ENCODE results near the gene BDKRB2.

Gene BDKRB2

DNA sequence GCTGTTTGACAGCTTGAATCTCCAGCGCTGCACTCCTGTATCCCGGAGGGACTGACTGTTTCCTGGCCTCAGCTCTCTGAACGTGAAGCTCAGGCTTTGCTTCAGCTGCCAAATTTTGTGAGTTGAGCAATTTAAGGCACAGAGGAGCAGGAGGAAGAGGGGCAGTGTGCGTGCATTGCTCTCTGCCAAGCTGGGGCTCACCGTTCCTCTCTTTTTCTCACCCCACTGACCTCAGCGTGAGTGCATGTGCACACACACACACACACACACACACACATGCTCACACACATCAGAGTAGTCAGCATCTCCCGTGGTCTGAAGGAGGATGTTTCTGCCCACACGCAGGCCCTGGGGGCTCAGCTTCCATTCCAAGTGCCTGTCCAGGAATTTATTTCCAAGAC, 27.8 kb upstream of the BDKRB2 start:
- DNase-seq: peak; percentile 71

DNA sequence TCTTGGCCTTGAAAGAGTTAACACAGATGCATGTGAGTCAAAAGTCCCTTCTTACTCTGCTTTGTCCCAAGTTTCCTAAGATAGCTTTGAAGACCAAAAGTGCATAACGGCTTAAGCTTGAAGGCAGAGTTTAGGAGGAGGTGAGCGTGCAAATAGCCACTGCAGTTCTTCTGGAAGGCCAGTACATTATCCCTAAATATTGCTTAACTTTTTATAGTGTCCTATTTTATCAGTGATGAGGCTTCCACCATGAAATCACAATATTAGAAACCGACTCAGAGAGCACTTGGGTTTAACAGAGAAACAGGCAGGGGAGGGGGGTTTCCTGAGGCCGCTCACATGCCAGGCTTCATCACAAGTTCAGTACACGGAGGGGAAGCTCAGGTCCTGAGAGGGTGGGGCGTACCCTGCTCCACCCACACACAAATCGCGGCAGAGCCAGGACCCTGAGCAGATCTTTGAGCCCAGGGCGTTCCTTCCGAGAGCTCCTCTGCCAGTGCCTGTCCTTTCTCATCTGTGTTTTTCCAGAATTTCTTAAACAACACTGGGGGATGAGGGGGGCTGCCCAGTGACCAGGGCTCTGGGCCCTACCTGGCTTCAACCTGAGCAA, 26.8 kb upstream of the BDKRB2 start:
- no peak for DNase-seq

DNA sequence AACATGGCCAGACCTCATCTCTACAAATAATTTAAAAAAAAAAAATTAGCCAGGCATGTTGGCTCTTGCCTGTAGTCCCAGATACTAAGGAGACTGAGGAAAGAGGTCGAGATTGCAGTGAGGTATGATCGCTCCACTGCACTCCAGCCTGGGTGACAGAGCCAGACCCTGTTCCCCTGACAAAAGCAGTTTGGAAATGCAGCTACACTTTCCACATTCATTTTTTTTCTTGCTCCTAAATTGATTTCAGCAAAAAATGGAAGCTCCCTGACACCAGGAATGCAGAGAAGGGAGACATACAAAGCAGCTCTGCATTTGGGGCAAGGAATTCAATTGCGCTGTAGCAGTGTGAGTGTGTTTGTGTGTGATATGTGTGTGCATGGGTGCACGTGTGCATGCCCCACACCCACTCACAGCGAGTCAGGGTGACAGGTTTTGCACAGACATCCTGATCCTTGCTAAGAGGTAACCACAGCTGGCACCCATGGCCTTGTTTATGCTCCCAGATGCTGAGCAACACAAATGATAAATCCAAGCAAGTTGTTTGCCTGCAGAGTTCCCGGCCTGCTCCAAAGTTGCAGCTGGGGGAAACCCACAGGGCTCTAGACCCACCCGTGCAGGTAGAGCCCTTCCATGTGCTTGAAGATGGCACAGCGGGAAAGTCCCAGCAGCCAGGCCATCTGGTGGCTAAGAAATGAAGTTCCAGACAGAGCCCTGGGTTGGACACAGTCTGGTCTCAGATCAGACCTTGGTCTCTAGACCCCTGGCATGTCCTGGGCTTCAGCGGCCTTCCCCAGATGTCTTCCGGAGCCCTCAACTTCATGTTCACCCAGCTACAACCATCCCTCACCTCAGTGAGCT, 25.9 kb upstream of the BDKRB2 start:
- no peak for DNase-seq

DNA sequence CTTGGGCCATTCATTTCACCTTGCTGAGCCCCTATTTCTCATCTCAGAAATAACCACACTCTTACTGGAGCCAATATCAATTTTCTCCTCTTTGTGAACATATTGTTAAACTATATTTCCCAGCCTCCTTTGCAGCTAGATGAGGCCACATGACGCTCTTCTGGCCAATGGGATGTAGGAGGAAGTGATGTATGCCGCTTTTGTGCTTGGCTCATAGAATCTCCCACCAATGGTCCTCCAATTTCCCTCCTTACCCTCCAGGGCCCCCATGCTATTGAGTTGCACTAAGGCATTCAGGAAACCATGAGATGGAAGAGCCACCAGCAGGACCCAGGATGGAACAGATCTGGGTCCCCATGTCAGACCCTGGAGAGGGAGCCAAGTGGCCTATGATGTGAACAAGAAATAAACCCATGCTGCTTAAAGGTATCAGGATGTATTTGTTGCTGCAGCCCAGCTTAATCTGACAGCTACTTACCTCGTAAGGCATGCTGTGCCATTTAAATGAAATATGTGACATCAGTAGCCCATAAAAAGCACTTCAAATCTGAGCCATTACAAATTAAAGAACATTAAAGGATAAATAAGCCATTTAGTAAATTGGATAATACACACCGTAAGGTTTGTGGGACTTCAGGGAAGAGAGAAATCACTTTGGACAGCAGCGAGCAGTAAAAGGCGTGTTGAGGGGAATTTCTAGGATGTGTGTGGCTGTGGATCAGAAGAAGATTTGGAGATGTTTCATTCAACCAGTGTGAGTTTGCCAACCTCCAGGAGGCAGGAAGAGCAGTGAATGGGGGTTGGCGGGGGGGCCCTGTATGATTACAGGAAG, 24.4 kb upstream of the BDKRB2 start:
- DNase-seq: no peak

DNA sequence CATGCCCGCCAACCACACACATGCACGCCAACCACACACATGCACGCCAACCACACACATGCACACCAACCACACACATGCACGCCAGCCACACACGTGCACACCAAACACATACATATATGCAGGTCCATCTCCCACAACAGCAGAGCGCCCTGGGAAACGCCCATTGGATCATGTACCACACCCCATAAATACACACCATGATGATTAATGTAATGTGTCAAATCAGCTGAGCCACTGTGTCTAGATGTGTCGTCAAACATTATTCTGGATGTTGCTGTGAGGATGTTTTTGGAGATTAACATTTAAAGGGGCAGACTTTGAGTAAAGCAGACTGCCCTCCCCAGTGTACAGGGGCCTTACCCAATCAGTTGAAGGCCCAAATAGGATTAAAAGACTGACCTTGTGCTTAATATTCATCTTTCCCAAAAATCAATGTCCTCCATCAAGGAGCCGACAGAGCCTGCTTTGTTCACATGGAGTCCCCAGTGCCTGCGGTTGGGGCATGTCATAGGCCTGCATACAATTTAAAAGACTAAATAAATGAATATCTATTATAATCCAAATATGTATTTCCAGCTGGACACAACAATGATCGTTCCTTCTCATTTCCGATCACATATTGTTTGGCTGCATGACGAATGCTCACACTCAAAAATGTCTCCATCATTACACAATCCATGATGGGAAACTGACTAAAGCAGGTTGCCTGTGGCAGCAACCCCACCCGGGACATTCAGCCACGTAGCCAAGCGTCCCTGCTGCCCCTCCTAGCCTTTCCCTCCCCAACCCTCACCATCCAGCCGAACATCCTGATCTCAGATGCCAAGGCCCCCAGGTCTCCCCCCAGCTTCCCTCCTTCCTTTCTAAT, 23.2 kb upstream of the BDKRB2 start:
- DNase-seq: no peak

DNA sequence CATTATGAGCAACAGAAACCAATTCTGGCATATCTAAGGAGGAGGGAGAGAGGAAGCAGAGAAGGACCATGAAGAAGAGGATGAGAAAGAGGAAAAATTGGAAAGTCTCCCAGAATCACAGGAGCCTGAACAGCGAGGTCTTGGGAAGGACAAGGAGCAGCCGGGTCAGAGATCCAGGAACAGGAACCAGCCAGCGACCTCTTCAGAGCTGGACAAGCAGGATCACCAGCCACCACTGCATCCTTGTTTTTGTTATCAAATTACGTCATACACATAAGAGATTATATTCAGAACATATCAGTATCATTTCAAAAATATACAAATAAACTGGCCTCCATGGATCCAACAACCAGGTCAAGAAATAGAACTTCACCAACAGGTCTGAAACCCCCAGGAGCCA, 22.1 kb upstream of the BDKRB2 start:
- DNase-seq: no peak

DNA sequence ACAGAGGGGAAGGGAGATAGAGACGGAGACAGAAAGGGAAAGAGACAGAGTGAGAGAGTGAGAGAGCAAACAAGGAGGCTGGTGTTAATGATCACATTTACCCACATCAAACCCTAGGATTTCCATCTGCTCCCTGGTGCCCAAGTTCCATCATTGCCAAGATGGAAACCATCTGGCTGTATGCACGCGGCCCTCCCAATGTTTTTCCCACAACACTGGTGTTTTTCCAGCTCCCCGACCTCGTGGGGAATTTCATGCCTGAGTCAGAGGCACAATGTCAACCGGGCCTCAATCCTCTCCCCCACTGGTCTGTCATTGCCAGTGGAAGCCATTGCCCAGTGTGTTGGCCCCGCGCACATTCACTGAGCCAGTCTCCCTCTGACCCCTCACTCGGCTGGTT, 19.9 kb upstream of the BDKRB2 start:
- DNase-seq: peak; percentile 34

DNA sequence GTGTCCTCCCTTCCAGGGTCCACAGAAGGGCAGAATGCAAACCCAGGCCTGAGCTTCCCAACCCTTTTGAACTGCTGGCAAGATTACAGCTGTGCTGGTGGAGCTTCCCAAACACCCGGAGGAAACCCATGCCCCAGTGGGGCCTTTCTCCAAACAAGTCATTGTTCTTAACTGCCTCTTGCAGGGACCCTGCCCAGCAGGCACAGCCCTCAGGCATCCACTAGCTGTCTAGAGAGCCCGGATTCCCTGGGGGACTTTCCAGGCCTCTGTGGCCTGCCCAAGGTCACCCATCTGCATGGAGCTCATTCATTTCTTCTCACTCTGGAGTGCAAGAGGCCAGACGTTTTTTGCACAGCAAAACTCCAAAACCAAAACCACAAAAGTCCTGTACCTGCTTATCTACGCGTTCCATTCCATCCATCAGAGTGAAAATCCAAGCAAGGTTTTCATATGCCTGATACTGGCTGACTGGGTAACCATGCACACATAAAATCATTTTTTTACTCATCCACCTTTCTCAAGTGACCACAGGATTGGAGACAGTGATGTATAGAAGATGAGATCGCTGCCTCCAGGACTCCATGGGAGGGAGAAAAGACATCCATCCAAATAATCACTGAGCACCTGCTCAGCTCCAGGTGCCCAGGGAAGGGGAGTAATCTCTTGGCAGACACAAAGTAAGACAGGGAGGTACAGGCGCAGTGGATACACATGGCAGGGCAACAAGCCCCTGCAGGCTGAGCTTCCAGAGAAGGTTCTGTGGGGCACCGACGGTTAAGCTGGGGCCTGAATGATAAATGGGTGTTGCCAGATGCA, 17.2 kb upstream of the BDKRB2 start:
- no peak for DNase-seq

DNA sequence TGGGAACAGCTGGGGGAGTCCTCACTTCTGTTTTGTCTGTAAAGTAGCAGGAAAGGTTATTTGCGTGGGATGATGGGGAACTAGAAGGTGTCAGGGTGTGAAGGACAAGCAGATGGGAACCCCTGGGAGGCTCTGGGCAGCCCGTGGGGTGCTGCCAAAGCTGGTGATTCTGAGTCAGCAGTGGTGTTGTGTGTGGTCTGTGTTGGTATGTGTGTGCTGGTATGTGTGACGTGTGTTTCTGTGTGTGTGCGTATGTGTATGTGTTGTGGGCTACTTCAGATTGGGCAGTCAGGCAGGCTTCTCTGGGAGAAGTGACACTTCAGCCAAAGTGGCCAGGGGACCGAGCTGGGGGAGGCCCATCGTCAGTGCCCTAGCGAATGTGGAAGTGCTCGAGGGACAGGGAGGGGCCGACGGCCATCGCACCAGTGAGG, 15.3 kb upstream of the BDKRB2 start:
- DNase-seq: peak; percentile 83

DNA sequence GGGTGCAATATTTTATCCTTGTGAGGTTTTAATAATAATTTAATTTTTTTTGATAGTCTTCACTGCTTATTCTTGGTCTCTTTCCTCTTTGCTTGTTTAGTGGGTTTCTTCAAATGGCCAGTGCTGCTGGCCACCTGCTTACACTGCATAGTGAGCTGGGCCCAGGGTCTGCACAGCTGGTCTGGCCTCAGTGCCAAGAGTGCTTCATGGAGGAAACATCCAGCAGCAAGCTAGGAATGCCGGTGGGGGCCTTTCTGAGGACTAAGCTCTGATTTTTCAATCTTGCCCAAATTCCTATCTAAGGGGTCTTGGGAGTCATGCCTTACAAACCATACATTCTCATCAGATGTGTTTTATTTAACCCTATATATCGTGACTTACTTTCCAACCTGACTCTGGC, 13.3 kb upstream of the BDKRB2 start:
- DNase-seq: no peak

DNA sequence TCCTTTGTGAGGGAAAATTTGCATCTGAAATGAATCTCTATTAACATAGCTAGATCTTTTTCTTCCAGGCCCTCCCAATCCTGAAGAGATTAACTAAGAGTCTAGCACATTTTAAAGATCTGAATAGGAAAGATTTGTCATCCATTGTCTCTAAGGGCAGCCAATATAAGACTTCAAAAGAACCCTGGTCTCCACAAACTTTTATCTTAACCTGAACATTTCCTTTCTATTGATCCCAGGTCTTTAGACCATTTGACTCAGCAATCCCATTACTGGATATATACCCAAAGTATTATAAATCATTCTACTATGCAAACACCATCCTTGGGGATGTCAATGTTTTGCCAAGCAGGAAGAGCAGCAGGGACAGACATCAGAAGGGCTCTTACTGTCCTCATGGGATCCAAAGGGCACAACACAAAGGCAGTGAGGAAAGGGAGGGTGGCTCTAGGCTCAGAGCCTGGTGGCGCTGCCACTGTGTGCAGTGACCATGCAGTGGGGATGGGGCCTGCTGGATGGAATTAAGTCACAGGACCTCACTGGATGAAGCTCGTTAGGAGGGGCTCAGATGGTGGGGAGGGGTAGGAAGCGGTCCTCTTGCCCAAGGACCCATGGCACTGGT, 12.7 kb upstream of the BDKRB2 start:
- no peak for DNase-seq

DNA sequence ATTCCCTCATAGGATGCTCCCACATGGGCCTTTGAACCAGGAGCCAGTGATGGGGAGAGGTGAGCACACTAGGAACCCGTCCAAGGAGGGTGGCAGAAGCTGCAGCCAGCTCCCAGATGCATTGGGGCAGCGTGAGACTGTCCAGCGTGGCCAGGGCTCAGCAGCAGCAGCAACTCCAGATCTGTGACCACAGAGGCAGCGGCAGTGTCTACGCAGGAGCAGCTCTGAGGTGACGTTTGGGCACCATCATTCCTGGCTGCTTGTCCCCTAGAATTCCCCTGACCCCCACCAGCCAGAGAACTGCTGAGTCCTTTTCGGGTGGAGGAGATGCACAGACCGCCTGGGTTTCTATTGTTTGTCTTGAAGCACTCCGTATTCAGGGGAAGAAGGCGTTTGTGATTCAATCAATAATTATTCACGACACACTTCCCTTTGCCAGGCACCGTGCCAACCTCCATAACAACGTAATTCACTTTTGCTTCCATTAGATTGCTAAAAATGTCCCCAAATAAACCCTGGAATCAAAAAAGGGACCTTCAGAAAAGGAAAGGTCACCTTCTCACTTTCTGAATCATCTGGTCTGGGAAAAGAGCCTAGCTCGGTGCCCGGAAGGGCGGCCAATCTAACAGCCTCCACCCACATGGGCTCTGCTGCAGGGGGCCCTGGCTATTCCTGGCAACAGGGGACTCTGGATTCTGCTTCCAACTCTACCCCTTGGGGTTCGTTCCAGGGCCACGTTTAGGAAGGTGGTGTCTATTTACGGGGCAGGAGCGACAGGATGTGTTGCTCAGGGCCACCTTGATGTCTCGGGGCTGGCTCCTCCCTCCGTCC, 11.4 kb upstream of the BDKRB2 start:
- DNase-seq: no peak

DNA sequence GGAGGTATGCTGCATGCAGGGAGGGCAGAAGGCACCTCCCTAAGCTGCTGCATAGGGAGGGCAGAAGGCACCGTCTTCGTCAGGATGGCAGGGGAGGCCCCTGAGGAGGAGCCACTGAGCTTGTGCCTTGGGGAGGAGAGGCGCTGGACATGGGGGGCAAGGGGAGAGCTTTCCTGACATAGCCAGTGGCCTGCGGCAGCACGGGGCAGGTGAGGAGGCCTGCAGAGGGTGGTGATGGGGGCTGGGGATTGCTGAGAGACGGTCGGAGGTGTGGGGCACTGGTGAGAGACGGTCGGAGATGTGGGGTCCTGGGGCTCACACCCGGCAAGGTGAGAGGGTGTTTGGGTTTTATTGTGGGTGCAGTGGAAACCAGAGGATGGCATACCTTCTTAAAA, 10.4 kb upstream of the BDKRB2 start:
- DNase-seq: no peak

DNA sequence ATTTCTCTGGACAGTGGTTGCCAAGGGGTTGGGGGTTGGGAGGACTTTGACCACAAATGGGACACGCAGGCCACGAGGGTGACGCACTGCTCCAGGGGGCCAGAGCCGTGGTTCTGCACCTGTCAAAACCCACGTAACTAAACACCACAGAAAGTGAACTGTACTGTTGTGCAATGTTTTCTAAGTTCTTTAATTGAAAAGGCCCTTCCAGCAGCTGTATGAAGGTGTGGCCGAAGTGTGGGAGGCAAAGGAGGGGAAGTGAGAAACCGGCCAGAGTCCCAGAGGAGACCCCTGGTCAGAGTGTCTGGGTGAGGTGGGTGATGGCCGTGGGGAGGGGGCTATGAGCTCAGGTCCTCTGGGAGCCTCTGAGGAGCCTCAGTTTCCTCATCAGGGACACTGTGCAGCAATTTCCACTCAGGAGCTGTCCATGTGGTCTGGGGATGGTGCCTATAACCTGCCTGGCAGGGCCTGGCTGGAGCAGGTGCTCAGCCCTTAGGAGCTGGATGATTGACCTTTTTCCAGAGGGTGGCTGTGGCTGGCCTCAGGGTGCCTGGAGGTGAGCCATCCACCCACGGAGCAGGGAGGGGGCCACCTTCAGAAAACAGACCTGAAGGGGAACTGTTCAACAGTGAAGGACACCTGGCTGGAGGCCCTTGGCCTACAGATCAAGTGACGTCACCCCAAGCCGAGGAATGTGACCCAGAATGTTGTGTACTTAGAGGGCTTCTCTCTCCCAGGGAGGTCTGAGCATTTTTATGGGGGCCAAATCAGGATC, 9.8 kb upstream of the BDKRB2 start:
- no peak for DNase-seq

DNA sequence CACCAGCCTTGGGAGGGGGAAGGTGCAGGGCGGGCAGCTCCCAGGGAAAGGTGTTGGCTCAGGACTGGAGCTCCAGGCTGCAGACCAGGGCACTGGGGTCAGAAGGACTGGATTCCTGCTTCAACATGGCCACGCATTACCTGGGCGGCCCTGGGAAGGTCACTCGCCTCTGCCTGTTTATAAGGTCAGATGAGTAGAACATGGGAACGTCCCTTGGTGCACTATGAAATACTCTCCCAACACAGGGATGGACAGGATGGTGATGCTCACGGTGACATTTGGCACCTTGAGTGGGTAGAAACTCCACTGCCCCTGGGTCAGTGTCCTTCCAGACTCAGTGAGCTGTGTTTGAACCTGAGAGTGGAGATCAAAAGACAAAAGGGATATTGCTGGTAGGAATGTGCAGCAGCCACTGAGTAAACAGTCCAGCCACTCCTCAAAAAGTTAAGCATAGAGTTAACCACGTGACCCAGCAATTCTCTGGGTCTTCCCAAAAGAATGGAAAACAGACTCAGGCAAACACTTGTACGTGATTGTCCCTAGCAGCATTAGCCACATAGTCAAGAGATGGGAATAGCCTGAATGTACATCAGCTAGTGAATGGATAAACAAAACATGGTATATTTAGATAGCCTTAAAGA, 9.1 kb upstream of the BDKRB2 start:
- no peak for DNase-seq

DNA sequence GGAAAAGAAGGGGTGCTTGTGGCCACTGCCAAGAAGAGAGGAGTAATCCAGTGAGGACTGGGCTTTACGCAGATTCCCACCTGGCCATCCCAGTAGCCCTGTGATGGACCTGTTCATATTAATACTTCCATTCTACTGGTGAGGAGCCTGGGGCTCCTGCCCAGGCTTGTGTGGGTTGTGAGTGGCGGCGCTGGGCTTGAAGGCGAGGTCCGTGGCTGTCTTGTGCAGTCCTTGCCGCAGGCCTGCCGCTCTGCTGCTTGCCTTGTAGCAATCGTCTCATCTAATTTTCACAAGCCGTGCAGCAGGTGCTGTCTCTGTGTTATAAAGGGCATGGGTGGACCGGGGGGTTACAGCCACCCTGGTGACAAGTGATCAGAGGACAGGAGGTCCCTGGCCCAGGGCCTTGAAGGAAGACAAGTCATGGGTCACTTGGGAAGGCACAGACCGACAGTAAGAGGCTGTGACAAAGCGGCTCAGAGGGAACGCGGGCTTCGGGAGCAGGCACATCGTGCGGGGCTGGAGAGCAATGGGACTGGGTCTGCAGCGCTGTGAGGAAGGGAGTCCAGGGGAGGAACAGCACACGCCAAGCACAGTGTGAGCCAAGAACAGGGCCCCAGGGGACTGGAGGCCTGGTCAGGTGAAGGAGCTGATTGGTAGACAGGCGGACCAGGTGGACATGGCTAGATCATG, 7.3 kb upstream of the BDKRB2 start:
- DNase-seq: no peak

DNA sequence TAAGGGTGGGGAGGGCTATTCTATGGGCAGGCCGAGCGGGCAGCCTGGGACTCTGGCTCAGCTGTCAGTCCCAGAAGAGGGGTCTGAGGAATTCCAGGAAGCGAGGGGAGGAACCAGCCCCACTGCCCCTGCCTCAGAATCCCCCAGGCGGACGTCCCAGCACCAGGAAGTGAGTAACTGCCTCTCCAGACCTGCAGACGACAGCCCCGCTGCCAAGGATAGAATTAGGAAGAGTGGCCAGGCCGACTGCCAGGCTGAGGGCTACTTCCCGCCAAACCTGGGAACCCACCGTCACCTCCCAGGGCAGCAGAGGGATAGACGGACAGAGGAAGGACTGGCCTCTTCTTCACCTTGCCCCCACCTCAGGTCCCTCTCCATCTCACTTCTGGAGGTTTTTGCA, 6.7 kb upstream of the BDKRB2 start:
- no peak for DNase-seq
